ENCODE measurements around the gene TMEM131L.

- no peak for TF ChIP-seq POLR2AphosphoS5 (IDR thresholded peaks at IDR 0.05; ENCODE audit: insufficient read depth, low read depth, low read length)
- TF ChIP-seq GATA2 (IDR thresholded peaks at IDR 0.05; ENCODE audit: insufficient read depth, insufficient read length, low read depth, low read length): no peak
- TF ChIP-seq CTCF (IDR thresholded peaks at IDR 0.05; ENCODE audit: extremely low read depth in 1 of 2, insufficient read depth in 1 of 2, low read depth in 1 of 2, low read length in 2 of 2): no peak
Measured at GRCh38 chr4:153668647-153669046, 202.5 kb downstream of the TMEM131L start.

Measured in endothelial cell of umbilical vein (primary cell).